ENCODE measurements around the gene FAM131C. TPM values are rescaled to one million over a fixed set of nuclear protein-coding genes. Genes with fewer than 3 reads are reported as not detected.
A peak's percentile ranks its signal among the peaks of the same experiment; 100 is the strongest.

The FAM131C gene
- total RNA-seq (not detected), polyA plus RNA-seq (under 1 TPM in 1 of 4 donors, not detected in 3; 0.26 TPM)

DNA sequence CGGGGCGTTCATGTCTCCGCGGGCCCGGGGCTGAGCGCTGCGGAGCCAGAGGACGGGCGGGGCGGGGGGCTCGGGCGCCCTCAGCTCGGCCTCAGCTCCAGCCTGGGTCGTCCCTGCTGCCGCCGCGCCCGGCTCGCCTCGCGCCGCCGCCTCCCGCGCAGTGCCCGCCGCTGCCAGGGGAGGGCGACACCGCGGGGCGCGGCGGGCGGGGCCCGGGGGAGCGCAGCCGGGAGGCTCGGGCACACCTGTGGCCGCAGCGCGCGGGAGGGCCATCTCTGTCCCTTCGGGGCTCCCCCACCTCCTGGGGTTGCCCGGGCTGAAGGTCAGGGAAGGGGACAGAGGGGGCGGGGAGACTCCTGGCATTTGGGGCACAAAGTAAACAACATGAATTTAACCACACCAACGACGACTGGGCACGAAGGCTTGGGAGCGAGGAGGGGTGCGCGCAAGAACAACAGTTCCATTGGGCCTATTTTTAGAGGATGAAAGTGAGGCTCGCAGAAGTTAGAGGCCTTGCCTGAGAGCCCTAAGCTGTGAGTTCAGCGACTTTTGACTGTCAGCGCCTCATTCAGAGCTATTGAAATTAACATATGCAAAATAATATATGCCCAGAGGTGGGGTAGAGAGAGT is at the start of gene FAM131C:
FAM131C (minus strand) TSS at position 162 of the 630 bp plus-strand sequence. CDS start 209 bp downstream, outside the sequence.
- no peak within 1 kb of the TSS for H3K4me3 ChIP-seq (ENCODE audit: low read depth, low read length)

GRCh38 chr1:16122916-16123315 is 49.5 kb upstream of the FAM131C start:
- no peaks in the 10 kb centered on the region for H3K4me1 ChIP-seq (ENCODE audit: control insufficient read depth, insufficient read depth, low read length, poor library complexity, severe bottlenecking)
- H3K27ac ChIP-seq (ENCODE audit: insufficient read depth, low read length, poor library complexity, severe bottlenecking) = no peak overlapping the region
- no peaks in the 10 kb centered on the region for H3K36me3 ChIP-seq (ENCODE audit: control insufficient read depth, insufficient read depth, low read length)
- Mint-ChIP-seq H3K36me3 (no peaks in the 10 kb centered on the region), H3K27ac (no peak overlapping the region), H3K4me3 (no peak overlapping the region), H3K9me3 (no peaks in the 10 kb centered on the region), H3K27me3 (peaks cover 7% of the 10 kb centered on the region), H3K4me1 (peaks cover 0 to 3% (median 1%) of the 10 kb centered on the region in 4 donors)
- ATAC-seq (ENCODE audit: low read depth in 2 of 2) = no peak
- no peak for DNase-seq
- H3K4me3 ChIP-seq (ENCODE audit: low read depth, low read length) = no peak overlapping the region
- no peaks in the 10 kb centered on the region for H3K9me3 ChIP-seq (ENCODE audit: control insufficient read depth in 2 of 2, low read length in 2 of 2)
- H3K27me3 ChIP-seq (ENCODE audit: control insufficient read depth, insufficient read depth, low read length) = no peaks in the 10 kb centered on the region

More for the DNA sequence above, at the start of gene FAM131C:
- no peaks in the 10 kb centered on the region for H3K36me3 ChIP-seq (ENCODE audit: control insufficient read depth, insufficient read depth, low read length)
- H3K9me3 ChIP-seq (ENCODE audit: control insufficient read depth in 2 of 2, low read length in 2 of 2) = no peaks in the 10 kb centered on the region
- peaks cover 18% of the 10 kb centered on the region for H3K4me1 ChIP-seq (ENCODE audit: control insufficient read depth, insufficient read depth, low read length, poor library complexity, severe bottlenecking)
- Mint-ChIP-seq H3K27ac (peak within 1 kb of the TSS in 1 of 3 donors; percentile 30), H3K9me3 (peaks cover 0 to 3% (median 0%) of the 10 kb centered on the region in 7 donors), H3K36me3 (no peaks in the 10 kb centered on the region), H3K27me3 (peaks cover 35% of the 10 kb centered on the region), H3K4me3 (peak within 1 kb of the TSS; percentile 22 to 87 (median 80)), H3K4me1 (peaks cover 0 to 28% (median 18%) of the 10 kb centered on the region in 4 donors)
- H3K27me3 ChIP-seq (ENCODE audit: control insufficient read depth, insufficient read depth, low read length) = peaks cover 6% of the 10 kb centered on the region
- no peak within 1 kb of the TSS for H3K27ac ChIP-seq (ENCODE audit: insufficient read depth, low read length, poor library complexity, severe bottlenecking)
- peak; percentile 14 to 27 (median 15) for DNase-seq
- peak; percentile 76 to 77 for ATAC-seq (ENCODE audit: low read depth in 2 of 2)

DNA sequence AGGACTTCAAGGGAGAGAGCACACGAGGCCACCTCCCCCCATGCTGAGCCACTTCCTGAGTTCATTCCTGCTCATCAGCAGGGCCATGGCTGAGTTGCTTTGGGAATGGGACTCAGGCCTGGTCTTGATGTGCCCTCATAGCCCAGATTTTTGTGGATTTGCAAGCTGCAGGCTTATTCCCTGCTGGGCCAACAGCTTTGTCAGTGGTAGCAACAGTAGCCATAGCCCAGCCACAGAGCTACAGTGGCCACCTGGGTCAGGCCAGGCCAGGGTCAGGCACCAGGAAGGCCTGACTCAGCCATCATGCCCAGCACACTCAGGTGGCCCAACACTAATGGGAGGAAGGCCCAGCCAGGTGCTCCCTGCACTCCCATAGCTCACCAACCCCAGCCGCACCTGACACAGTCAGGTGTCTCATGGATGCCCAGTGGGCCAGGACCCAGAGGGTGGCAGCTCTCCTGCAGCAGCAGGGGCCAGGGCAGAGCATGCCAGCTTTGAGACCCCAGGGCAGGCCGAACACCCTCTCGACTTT is 49.0 kb upstream of the FAM131C start:
- Histone ChIP-seq H3K27ac (ENCODE audit: insufficient read depth, low read length, poor library complexity, severe bottlenecking) (no peak overlapping the region), H3K4me3 (ENCODE audit: low read depth, low read length) (no peak overlapping the region), H3K27me3 (ENCODE audit: control insufficient read depth, insufficient read depth, low read length) (no peaks in the 10 kb centered on the region), H3K36me3 (ENCODE audit: control insufficient read depth, insufficient read depth, low read length) (no peaks in the 10 kb centered on the region), H3K4me1 (ENCODE audit: control insufficient read depth, insufficient read depth, low read length, poor library complexity, severe bottlenecking) (no peaks in the 10 kb centered on the region), H3K9me3 (ENCODE audit: control insufficient read depth in 2 of 2, low read length in 2 of 2) (no peaks in the 10 kb centered on the region)
- H3K9me3 Mint-ChIP-seq = no peaks in the 10 kb centered on the region
- no peak overlapping the region for H3K4me3 Mint-ChIP-seq
- H3K36me3 Mint-ChIP-seq = no peaks in the 10 kb centered on the region
- peaks cover 0 to 3% (median 1%) of the 10 kb centered on the region in 4 donors for H3K4me1 Mint-ChIP-seq
- H3K27ac Mint-ChIP-seq = no peak overlapping the region
- DNase-seq (no peak), ATAC-seq (ENCODE audit: low read depth in 2 of 2) (no peak)
- peaks cover 8% of the 10 kb centered on the region for H3K27me3 Mint-ChIP-seq

DNA sequence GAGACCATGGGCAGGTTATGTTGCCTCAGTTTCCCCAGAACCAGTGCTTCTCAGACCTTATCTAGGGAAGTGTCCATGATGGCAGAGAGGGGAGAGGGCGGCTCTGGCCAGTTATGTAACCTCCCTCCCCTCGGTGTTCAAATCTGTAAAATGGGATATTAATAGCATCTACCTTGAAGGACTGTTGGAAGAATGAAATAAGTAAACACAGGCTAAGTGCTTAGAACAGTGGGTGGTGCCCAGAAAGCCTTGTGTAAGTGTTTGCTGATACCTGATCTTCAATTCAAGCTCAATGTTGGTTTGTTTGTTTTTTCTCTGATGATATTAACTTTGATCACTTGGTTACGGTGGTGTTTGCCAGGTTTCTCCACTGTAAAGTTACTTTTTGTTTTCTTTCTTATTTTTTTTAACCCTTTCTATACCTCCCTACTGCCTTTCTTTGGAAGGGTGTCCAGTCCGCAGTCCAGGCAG is 47.5 kb upstream of the FAM131C start:
- no peak overlapping the region for H3K4me3 Mint-ChIP-seq
- Histone ChIP-seq H3K27me3 (ENCODE audit: control insufficient read depth, insufficient read depth, low read length) (no peaks in the 10 kb centered on the region), H3K9me3 (ENCODE audit: control insufficient read depth in 2 of 2, low read length in 2 of 2) (no peaks in the 10 kb centered on the region), H3K4me1 (ENCODE audit: control insufficient read depth, insufficient read depth, low read length, poor library complexity, severe bottlenecking) (no peaks in the 10 kb centered on the region), H3K36me3 (ENCODE audit: control insufficient read depth, insufficient read depth, low read length) (no peaks in the 10 kb centered on the region), H3K27ac (ENCODE audit: insufficient read depth, low read length, poor library complexity, severe bottlenecking) (no peak overlapping the region), H3K4me3 (ENCODE audit: low read depth, low read length) (no peak overlapping the region)
- peaks cover 9% of the 10 kb centered on the region for H3K27me3 Mint-ChIP-seq
- DNase-seq (no peak), ATAC-seq (ENCODE audit: low read depth in 2 of 2) (no peak)
- no peaks in the 10 kb centered on the region for H3K36me3 Mint-ChIP-seq
- H3K9me3 Mint-ChIP-seq = no peaks in the 10 kb centered on the region
- peaks cover 0 to 3% (median 1%) of the 10 kb centered on the region in 4 donors for H3K4me1 Mint-ChIP-seq
- peak overlapping the region in 2 of 3 donors; percentile 41 to 53 for H3K27ac Mint-ChIP-seq

DNA sequence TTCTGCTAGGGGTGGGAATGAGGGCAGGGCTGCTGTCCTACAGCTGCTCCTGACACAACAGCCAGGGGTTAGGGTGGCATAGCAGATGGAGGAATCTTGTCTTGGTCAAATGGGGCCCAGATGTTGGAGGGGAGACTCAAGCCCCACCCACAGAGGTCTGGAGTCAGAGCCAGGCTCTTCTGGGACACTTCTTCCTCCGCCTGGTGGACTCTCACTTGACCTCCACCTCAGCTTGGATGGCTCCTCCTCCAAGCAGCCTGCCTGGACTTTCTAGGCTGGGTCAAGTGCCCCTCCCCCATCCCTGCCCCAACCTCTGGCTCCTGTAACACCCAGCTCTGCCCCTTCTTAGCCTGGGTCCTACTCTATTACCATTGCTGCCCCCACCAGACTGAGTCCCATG is 47.0 kb upstream of the FAM131C start:
- Histone ChIP-seq H3K27me3 (ENCODE audit: control insufficient read depth, insufficient read depth, low read length) (no peaks in the 10 kb centered on the region), H3K4me3 (ENCODE audit: low read depth, low read length) (no peak overlapping the region), H3K4me1 (ENCODE audit: control insufficient read depth, insufficient read depth, low read length, poor library complexity, severe bottlenecking) (no peaks in the 10 kb centered on the region), H3K36me3 (ENCODE audit: control insufficient read depth, insufficient read depth, low read length) (no peaks in the 10 kb centered on the region), H3K27ac (ENCODE audit: insufficient read depth, low read length, poor library complexity, severe bottlenecking) (no peak overlapping the region), H3K9me3 (ENCODE audit: control insufficient read depth in 2 of 2, low read length in 2 of 2) (no peaks in the 10 kb centered on the region)
- no peaks in the 10 kb centered on the region for H3K36me3 Mint-ChIP-seq
- DNase-seq (no peak), ATAC-seq (ENCODE audit: low read depth in 2 of 2) (no peak)
- no peak overlapping the region for H3K27ac Mint-ChIP-seq
- H3K4me3 Mint-ChIP-seq = no peak overlapping the region
- H3K4me1 Mint-ChIP-seq = peaks cover 0 to 3% (median 1%) of the 10 kb centered on the region in 4 donors
- peaks cover 9% of the 10 kb centered on the region for H3K27me3 Mint-ChIP-seq
- no peaks in the 10 kb centered on the region for H3K9me3 Mint-ChIP-seq

- H3K4me3 Mint-ChIP-seq = no peak overlapping the region
- Histone ChIP-seq H3K27ac (ENCODE audit: insufficient read depth, low read length, poor library complexity, severe bottlenecking) (no peak overlapping the region), H3K4me3 (ENCODE audit: low read depth, low read length) (no peak overlapping the region), H3K36me3 (ENCODE audit: control insufficient read depth, insufficient read depth, low read length) (no peaks in the 10 kb centered on the region), H3K9me3 (ENCODE audit: control insufficient read depth in 2 of 2, low read length in 2 of 2) (no peaks in the 10 kb centered on the region), H3K4me1 (ENCODE audit: control insufficient read depth, insufficient read depth, low read length, poor library complexity, severe bottlenecking) (no peaks in the 10 kb centered on the region), H3K27me3 (ENCODE audit: control insufficient read depth, insufficient read depth, low read length) (no peaks in the 10 kb centered on the region)
- ATAC-seq (ENCODE audit: low read depth in 2 of 2) (no peak), DNase-seq (no peak)
- no peaks in the 10 kb centered on the region for H3K9me3 Mint-ChIP-seq
- no peak overlapping the region for H3K27ac Mint-ChIP-seq
- peaks cover 9% of the 10 kb centered on the region for H3K27me3 Mint-ChIP-seq
- H3K4me1 Mint-ChIP-seq = peaks cover 0 to 3% (median 1%) of the 10 kb centered on the region in 4 donors
- H3K36me3 Mint-ChIP-seq = no peaks in the 10 kb centered on the region
Measured at GRCh38 chr1:16119926-16120325, 46.5 kb upstream of the FAM131C start.

DNA sequence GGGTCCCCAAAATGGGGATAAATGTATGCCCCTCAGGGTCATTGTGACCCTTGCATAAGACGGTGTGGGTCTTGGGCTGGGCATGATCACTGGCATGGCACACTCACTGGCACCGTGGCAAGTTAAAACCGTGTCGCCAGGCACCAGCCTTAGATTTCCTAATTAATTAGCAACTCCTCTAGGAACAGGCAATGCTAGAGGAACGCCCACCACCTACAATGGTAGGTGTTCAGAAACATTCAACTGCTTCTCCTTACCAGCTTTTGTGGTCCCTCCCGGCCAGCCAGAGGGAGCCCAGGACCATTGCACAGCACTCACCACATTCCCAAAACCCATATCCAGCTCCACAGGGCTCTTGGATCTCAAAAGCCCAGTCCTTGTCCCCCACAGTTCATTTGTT is 46.1 kb upstream of the FAM131C start:
- peaks cover 0 to 3% (median 1%) of the 10 kb centered on the region in 4 donors for H3K4me1 Mint-ChIP-seq
- H3K27ac ChIP-seq (ENCODE audit: insufficient read depth, low read length, poor library complexity, severe bottlenecking) = no peak overlapping the region
- DNase-seq (no peak), ATAC-seq (ENCODE audit: low read depth in 2 of 2) (no peak)
- no peak overlapping the region for H3K4me3 ChIP-seq (ENCODE audit: low read depth, low read length)
- no peaks in the 10 kb centered on the region for H3K27me3 ChIP-seq (ENCODE audit: control insufficient read depth, insufficient read depth, low read length)
- H3K4me1 ChIP-seq (ENCODE audit: control insufficient read depth, insufficient read depth, low read length, poor library complexity, severe bottlenecking) = no peaks in the 10 kb centered on the region
- no peaks in the 10 kb centered on the region for H3K36me3 Mint-ChIP-seq
- peaks cover 9% of the 10 kb centered on the region for H3K27me3 Mint-ChIP-seq
- H3K36me3 ChIP-seq (ENCODE audit: control insufficient read depth, insufficient read depth, low read length) = no peaks in the 10 kb centered on the region
- no peak overlapping the region for H3K4me3 Mint-ChIP-seq
- H3K27ac Mint-ChIP-seq = no peak overlapping the region
- H3K9me3 Mint-ChIP-seq = no peaks in the 10 kb centered on the region
- no peaks in the 10 kb centered on the region for H3K9me3 ChIP-seq (ENCODE audit: control insufficient read depth in 2 of 2, low read length in 2 of 2)

DNA sequence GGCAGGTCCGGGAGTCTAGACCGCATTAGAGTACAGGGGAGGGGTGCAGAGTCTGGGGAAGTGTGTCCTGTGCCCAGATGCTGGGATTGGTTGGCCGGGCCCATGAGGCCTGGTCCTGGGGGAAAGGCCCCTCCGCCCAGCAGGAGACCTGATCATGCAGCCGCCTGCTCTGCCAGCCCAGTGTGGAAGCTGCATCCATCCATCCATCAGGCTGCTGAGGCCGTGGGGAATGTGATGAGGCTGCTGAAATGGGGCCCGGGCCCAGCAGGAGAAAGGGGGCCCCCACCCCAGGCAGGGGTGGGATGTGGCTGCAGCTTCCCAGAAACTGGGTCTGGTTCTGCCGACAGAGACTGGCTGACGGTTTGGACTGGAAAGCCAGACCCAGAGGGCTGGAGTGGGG is 45.3 kb upstream of the FAM131C start:
- no peaks in the 10 kb centered on the region for H3K36me3 Mint-ChIP-seq

More for the DNA sequence above, 45.3 kb upstream of the FAM131C start:
- DNase-seq (no peak), ATAC-seq (ENCODE audit: low read depth in 2 of 2) (no peak)
- no peak overlapping the region for H3K4me3 Mint-ChIP-seq
- Histone ChIP-seq H3K4me1 (ENCODE audit: control insufficient read depth, insufficient read depth, low read length, poor library complexity, severe bottlenecking) (no peaks in the 10 kb centered on the region), H3K36me3 (ENCODE audit: control insufficient read depth, insufficient read depth, low read length) (no peaks in the 10 kb centered on the region), H3K27ac (ENCODE audit: insufficient read depth, low read length, poor library complexity, severe bottlenecking) (no peak overlapping the region), H3K9me3 (ENCODE audit: control insufficient read depth in 2 of 2, low read length in 2 of 2) (no peaks in the 10 kb centered on the region), H3K27me3 (ENCODE audit: control insufficient read depth, insufficient read depth, low read length) (no peaks in the 10 kb centered on the region), H3K4me3 (ENCODE audit: low read depth, low read length) (no peak overlapping the region)
- no peaks in the 10 kb centered on the region for H3K9me3 Mint-ChIP-seq
- peaks cover 9% of the 10 kb centered on the region for H3K27me3 Mint-ChIP-seq
- no peak overlapping the region for H3K27ac Mint-ChIP-seq
- H3K4me1 Mint-ChIP-seq = peaks cover 0 to 3% (median 1%) of the 10 kb centered on the region in 4 donors
